Gastrocnemius medialis (tissue), 4 donors: ENCODE results near the gene LYPD1. TPM values are rescaled to one million over a fixed set of nuclear protein-coding genes. Genes with fewer than 3 reads are reported as not detected.

ENCODE experiments used
- ATAC-seq, 2 donors: fragments of 150-250 bp; one replicate each; pipeline ENCODE4 v1.9.1; 2016
- DNase-seq, 2 donors: peaks; one replicate each; pipeline ENCODE4 v3.0.0-alpha.2; 2019
- H3K27ac ChIP-seq, 4 donors: fragments of 200-600 bp; sonication (generic); 1 replicate in 1 of 4; 2 replicates in 3 of 4; pipeline ENCODE4 v1.5.1; 2016 to 2018; ENCODE audit warnings: mild to moderate bottlenecking in 2 of 4, moderate library complexity in 1 of 4
- H3K27me3 ChIP-seq, 3 donors: fragments of 200-600 bp; sonication (generic) in 2 of 3; 1 replicate in 1 of 3; 2 replicates in 2 of 3; pipeline versions ENCODE4 v1.5.1 to v1.6.0; 2016 to 2019; ENCODE audit warnings: mild to moderate bottlenecking in 1 of 3, moderate library complexity in 1 of 3
- H3K36me3 ChIP-seq, 2 donors: fragments of 200-600 bp; sonication (generic) in 1 of 2; one replicate each; pipeline ENCODE4 v1.5.1; 2017 to 2018
- H3K4me1 ChIP-seq, 2 donors: fragments of 200-600 bp; sonication (generic) in 1 of 2; one replicate each; pipeline ENCODE4 v1.5.1; 2016 to 2017; ENCODE audit warnings: mild to moderate bottlenecking in 2 of 2
- H3K4me3 ChIP-seq, 4 donors: fragments of 200-600 bp; sonication (generic) in 3 of 4; 1 replicate in 1 of 4; 2 replicates in 3 of 4; pipeline ENCODE4 v1.5.1; 2016 to 2019; ENCODE audit warnings: mild to moderate bottlenecking in 2 of 4
- H3K9me3 ChIP-seq, 3 donors: fragments of 200-600 bp; sonication (generic) in 2 of 3; 1 replicate in 1 of 3; 2 replicates in 2 of 3; pipeline ENCODE4 v1.5.1; 2016 to 2019
- POLR2A ChIP-seq, 2 donors: fragments of 450-650 bp; IDR thresholded peaks; one replicate each; pipeline ENCODE4 v1.6.1; 2017; ENCODE audit warnings: antibody characterized with exemption in 2 of 2, mild to moderate bottlenecking in 2 of 2, moderate library complexity in 2 of 2
- in situ Hi-C, 4 donors: fragments of 200-750 bp; cut with MboI; loops; one replicate each; pipeline versions ENCODE4 v1.15.0 to v1.8.0; 2017; ENCODE audit warnings: low sequenced_read_pairs in 4 of 4
- intact Hi-C: fragments of 100-400 bp; cut with DNase I; formaldehyde crosslinking; loops from one replicate; pipeline ENCODE4 v1.15.1; 2023; ENCODE audit warnings: low total_unique reads
- total RNA-seq, 4 donors: library from RNA; depleted of rRNA; stranded (reverse); fragments of >200 nt; gene quantifications; one replicate each; pipeline versions ENCODE4 v1.1.0 to v1.2.3, GENCODE V29; 2016
- TF ChIP-seq, protein P1 (sequence below), 5 experiments: fragments of 450-650 bp in 3 of 5; fragments of 200-600 bp in 2 of 5; sonication (generic) in 2 of 5; IDR thresholded peaks in 4 of 5; conservative IDR thresholded peaks in 1 of 5; 1 replicate in 4 of 5; 2 replicates in 1 of 5; pipeline ENCODE4 v1.5.1; 2016 to 2019; ENCODE audit warnings: antibody characterized with exemption in 5 of 5, mild to moderate bottlenecking in 3 of 5, moderate library complexity in 3 of 5

Gene LYPD1
- total RNA-seq, 4 donors from 2014 or later, result 0.24 to 0.34 TPM; not detected in 2

DNA sequence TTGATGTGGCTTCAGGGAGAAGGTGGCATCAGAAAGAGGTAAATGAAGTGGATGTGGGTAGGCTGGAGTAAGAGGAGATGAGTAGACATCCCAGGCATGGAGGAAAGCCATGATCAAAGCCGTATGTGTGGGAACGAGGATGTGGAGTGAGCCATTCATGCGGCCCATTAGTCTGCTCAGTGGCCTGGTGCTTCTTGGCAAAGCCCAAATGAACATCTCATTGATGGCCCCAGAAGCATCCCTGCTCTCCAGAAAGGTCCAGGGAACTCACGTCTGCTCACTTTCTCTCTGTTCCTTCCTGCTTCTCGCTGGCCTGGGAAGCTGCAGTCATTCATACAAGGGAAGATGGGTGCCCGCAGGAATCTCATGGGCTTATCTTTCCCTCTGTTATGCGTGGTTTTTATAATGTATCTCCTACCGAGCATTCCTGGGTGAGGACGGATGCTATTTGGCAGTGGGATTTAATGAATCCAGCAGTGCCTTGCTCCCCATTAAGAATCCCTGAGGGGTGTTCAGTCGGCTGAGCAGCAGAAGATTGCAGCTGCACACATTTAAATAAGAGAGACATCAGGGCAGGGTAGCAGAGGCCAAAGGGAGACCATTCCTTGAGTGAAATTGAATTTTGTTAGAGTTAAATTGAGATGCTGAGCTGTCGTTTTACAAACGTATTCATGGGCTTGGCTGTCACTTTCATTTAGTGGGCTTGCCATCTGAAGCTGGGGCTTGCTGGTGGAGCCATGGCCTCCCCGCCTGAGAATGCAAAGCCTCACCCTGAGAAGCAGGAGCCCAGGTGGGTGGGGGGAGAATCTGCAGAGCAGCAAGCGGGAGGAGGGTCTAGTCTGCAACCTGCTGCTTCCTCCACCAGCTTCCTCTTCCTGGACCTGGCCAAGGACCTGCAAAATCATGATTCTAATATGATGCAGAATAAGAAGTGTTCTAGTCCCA lies 64.5 kb downstream of the LYPD1 start:
- TF ChIP-seq POLR2A (IDR thresholded peaks at IDR 0.05), result no peak
- TF ChIP-seq, protein P1, sequence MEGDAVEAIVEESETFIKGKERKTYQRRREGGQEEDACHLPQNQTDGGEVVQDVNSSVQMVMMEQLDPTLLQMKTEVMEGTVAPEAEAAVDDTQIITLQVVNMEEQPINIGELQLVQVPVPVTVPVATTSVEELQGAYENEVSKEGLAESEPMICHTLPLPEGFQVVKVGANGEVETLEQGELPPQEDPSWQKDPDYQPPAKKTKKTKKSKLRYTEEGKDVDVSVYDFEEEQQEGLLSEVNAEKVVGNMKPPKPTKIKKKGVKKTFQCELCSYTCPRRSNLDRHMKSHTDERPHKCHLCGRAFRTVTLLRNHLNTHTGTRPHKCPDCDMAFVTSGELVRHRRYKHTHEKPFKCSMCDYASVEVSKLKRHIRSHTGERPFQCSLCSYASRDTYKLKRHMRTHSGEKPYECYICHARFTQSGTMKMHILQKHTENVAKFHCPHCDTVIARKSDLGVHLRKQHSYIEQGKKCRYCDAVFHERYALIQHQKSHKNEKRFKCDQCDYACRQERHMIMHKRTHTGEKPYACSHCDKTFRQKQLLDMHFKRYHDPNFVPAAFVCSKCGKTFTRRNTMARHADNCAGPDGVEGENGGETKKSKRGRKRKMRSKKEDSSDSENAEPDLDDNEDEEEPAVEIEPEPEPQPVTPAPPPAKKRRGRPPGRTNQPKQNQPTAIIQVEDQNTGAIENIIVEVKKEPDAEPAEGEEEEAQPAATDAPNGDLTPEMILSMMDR (IDR thresholded peaks at IDR 0.05 in 4 of 5, conservative IDR thresholded peaks at IDR 0.05 in 1 of 5), result no peak
- H3K4me1 ChIP-seq, result no peaks in the 10 kb centered on the region
- intact Hi-C loops (no loop called here), in situ Hi-C loops (no loop called here)
- ATAC-seq, result no peak
- H3K27me3 ChIP-seq, result no peaks in the 10 kb centered on the region
- no peaks in the 10 kb centered on the region for H3K9me3 ChIP-seq
- no peak for DNase-seq
- no peak overlapping the region for H3K4me3 ChIP-seq
- H3K36me3 ChIP-seq, result no peaks in the 10 kb centered on the region
- no peak overlapping the region for H3K27ac ChIP-seq

DNA sequence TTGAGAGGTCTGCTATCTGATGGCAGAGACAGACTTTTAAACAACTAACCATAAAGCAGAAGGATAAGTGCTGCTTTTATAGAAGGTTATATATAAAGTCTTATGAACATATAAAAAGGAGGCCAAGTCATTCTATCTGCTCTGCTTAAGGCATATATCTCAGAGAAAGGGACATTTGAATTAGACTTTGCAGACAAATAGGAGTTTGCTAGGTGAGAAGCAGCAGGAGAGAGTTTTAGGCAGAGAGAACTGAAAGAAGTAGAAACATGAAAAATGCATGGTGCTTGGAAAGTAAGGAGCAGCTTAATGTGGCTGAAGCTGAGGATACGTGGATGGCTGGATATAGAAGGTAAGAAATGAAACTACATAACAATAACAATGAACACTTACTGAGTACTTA lies 65.4 kb downstream of the LYPD1 start:
- intact Hi-C loops, result no loop called here
- TF ChIP-seq POLR2A (IDR thresholded peaks at IDR 0.05), result no peak
- TF ChIP-seq, protein P1 (IDR thresholded peaks at IDR 0.05 in 4 of 5, conservative IDR thresholded peaks at IDR 0.05 in 1 of 5), result no peak
- Histone ChIP-seq H3K27ac (no peak overlapping the region), H3K27me3 (no peaks in the 10 kb centered on the region), H3K9me3 (no peaks in the 10 kb centered on the region), H3K4me1 (no peaks in the 10 kb centered on the region), H3K36me3 (no peaks in the 10 kb centered on the region), H3K4me3 (no peak overlapping the region)
- ATAC-seq (no peak), DNase-seq (no peak)
- in situ Hi-C loops, result no loop called here

DNA sequence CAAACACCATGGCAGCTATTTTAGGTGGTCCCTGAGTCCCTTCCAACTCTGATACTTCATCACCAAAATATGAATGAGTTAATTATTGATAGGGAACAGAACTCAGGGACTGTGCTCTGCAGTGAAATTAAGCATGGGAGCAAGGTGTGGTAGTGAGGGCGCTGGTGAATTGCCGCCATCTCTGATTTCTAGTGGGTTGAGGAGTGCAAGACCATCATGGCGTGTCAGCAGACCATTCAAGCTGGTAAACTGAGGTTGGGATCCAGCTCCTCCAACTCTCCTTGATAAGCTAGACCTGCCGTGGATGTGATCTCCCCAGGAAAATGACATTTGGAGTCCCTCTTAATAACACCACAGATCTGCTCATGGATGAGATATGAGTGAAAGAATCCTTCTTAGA lies 70.4 kb downstream of the LYPD1 start:
- H3K9me3 ChIP-seq, result no peaks in the 10 kb centered on the region
- no peaks in the 10 kb centered on the region for H3K36me3 ChIP-seq
- ATAC-seq, result no peak
- H3K27ac ChIP-seq, result no peak overlapping the region
- intact Hi-C loops (no loop called here), in situ Hi-C loops (no loop called here)
- no peak for TF ChIP-seq POLR2A (IDR thresholded peaks at IDR 0.05)
- H3K4me1 ChIP-seq, result no peaks in the 10 kb centered on the region
- no peaks in the 10 kb centered on the region for H3K27me3 ChIP-seq
- DNase-seq, result no peak
- H3K4me3 ChIP-seq, result no peak overlapping the region

DNA sequence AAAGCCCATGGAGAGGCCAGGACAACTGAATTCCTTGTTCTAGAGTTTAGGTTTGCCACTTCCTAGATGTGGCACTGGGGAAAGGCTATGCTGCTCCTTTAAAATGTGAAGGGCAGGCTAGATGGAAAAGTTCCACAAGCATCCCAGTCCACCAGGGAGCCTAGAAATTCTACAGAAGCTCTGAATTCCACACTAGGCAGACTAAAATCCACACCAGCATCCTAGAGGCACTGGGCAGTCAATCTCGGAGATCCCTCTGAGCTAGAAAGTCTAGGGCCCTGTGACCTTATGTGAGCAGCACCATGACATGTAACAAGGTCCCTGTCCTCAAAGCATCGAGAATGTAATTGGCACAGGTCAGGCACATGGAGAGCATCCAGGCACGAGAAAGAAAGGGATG lies 71.5 kb downstream of the LYPD1 start:
- in situ Hi-C loops (no loop called here), intact Hi-C loops (no loop called here)
- H3K36me3 ChIP-seq, result no peaks in the 10 kb centered on the region
- no peak overlapping the region for H3K4me3 ChIP-seq
- ATAC-seq (no peak), DNase-seq (no peak)
- no peaks in the 10 kb centered on the region for H3K9me3 ChIP-seq
- H3K27me3 ChIP-seq, result no peaks in the 10 kb centered on the region
- TF ChIP-seq POLR2A (IDR thresholded peaks at IDR 0.05), result no peak
- no peak overlapping the region for H3K27ac ChIP-seq
- no peaks in the 10 kb centered on the region for H3K4me1 ChIP-seq

DNA sequence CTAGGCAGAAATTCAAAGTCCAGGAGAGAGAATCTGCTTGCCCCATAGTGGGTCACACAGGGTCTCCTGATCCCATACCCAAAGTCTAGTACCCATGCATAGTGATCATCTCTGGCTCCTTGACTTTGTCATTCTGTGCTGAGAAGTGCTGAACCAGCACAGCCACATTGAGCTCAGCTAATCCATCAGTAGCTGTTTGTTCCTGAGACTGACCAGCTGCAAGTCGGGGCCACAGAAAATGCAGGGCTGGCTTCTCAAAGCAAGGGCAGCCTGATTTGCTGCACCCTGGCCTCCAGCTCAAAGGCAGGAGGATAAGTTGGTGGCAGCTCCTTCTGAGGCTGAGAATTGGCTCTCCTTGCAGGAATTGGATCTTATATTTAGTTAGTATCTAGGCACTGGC lies 72.2 kb downstream of the LYPD1 start:
- TF ChIP-seq, protein P1 (IDR thresholded peaks at IDR 0.05 in 4 of 5, conservative IDR thresholded peaks at IDR 0.05 in 1 of 5), result no peak
- no peak for DNase-seq
- no peaks in the 10 kb centered on the region for H3K36me3 ChIP-seq
- H3K9me3 ChIP-seq, result no peaks in the 10 kb centered on the region
- no peak for ATAC-seq
- H3K27me3 ChIP-seq, result no peaks in the 10 kb centered on the region
- no peak overlapping the region for H3K4me3 ChIP-seq
- H3K27ac ChIP-seq, result no peak overlapping the region
- in situ Hi-C loops (no loop called here), intact Hi-C loops (no loop called here)
- H3K4me1 ChIP-seq, result no peaks in the 10 kb centered on the region
